LHCN-M2 (cell line): Measurements from ENCODE around the gene FBL. TPM values are rescaled to one million over a fixed set of nuclear protein-coding genes. Genes with fewer than 3 reads are reported as not detected.
"Not testable (repeated sequence)": the region's sequence is repeated elsewhere in the genome, so short reads cannot be mapped to it uniquely, and the experiment has no call there.

Experiments
- DNase-seq: peaks from one replicate; pipeline ENCODE4 v3.0.0-alpha.2; 2012; ENCODE audit warnings: low read depth
- total RNA-seq: library from RNA; depleted of rRNA; stranded (reverse); fragments of >200 nt; gene quantifications from 2 replicates; pipeline ENCODE4 v1.2.3, GENCODE V29; 2014

FBL gene
- total RNA-seq, 1 experiment from 2014 or later: 80.9 TPM

DNA sequence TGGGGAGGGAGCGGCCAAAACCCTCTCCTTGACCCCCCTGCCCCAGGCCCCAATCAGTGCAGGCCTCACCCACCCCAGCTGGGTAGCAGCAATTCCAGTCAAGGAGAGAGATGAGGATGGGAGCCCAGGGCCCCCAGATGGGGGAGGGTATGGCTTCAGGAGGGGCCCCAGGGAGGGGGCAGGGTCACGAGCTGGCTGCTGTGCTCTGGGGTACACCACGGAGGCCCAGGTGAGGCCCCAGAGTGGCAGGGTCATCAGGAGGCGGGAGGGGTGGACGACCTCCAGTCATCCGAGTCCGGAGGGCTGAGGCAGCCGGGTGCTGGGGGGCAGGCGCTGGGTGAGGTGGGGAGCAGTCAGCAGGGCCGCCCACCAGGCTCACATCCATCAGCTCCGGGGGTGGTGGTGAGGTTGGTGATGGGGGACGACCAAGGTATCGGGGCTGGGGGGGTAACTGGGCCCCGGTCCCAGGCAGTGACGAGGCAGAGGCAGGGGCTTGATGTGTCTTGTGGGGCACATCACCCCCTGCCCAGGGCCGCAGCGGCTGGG is 20.6 kb downstream of the FBL start:
- no peak for DNase-seq

- DNase-seq: no peak
Observed at GRCh38 chr19:39825093-39825463, 21.1 kb downstream of the FBL start.

GRCh38 chr19:39824143-39825092 is 21.8 kb downstream of the FBL start:
- peak; percentile 85 for DNase-seq

- DNase-seq: no peak
Observed at GRCh38 chr19:39823686-39824085, 22.5 kb downstream of the FBL start.

DNA sequence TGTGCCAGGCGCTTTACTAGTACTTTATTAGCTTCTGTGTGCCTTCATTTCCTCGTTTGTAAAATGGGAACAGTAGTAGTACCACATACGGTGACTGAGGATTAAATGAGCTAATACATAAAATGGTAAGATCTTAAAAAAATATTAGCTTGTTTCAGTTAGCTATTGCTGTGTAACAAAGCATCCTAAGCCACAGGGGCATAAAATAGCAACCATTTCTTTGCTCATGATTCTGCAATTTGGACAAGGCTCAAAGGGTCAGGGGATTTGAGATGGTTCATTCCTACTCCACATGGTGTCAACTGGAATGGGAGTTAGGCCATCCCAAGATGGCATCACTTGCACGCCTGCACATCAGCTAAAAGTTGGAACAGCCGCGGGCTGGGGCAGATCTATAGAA is 25.5 kb downstream of the FBL start:
- DNase-seq: no peak

GRCh38 chr19:39819786-39820185 is 26.4 kb downstream of the FBL start:
- DNase-seq: no peak

DNA sequence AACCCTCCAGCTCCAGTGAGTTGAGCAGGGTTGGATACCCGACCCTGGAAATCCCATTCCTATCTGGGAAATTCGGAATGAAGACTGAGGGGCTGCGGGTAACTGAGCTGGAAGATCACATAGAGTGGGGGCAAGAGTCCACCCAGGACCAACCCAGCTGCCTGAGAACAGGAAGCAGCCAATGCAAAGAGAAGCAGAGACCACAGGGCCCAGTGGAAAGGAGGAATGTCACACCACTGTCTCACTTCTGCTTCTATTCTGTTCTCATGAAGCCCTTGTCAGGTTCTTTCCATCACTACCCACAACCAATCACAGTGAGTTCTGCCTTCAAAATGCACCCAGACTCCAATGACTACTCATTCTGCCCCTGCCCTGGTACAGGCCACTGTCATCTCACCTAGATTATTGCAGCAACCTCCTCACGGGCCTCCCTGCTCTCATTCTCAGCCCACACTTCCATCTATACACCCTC is 27.5 kb downstream of the FBL start:
- DNase-seq: no peak

DNA sequence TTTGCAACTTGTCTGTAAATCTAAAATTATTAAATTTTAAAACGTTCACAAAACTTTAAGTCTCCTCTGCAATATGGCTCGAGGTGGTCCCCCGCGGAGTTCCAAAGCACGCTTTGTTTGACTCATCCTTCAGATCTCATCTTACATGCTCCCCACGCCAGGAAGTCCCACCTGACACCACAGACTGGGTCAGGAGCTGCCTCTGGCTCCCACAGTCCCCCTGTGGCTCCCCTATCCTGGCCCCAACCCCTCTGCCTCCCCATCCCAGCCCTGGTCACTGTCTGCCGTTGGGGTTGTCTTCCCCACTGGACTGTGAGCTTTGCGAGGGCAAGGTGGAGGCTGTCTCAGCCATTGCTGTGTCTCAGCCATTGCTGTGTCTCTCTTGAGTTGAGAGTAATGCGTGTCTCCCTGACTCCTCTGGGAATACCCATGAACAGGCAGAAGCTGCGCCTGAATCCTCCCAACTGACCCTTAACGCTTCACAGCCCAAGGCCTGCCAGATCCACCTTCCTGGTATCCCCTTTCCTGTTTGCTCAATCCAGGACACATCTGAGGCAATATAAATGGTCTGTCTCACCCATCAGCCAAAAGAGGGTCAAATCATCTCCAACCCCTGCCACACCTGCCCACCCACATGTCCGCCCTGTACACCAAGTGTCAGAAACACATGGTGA is 28.2 kb downstream of the FBL start:
- no peak for DNase-seq

DNA sequence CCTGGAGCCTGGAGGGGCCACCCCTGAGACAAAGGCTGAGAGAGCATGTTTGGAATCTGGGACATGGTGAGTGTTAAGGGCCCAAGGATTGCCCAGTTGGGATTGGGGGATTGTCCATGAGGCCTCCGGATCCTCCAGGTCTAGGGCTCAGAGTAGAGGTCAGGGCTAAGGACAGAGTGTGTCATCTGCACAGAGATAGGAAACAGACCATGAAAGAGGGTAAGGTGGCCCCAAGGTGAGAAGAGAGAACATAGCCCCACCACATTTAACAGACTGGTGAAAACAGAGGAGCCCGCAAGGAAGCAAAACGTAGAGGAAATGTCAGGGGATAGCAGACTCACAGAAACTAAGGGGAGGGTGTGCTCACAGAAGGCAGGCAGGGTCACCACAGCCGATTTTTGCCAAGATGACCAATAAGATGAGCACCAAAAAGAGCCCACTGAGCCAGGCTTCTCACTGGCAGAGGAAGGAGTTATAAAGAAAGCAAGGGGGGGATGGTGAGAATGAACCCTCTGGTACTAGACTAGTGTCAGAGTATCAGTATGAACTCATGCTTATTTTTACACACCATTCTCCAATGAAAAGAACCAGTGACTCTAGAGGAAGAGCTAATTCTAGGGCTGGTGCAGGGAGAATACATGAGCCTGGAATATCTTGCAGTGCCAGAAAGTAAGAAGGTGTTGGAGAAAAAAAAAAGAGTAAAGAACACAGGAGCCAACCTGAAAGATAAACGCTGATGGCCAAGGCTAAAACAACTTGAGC is 29.7 kb downstream of the FBL start:
- DNase-seq: no peak

- DNase-seq: no peak
Observed at GRCh38 chr19:39814595-39814994, 31.6 kb downstream of the FBL start.

- DNase-seq: not testable (repeated sequence)
Observed at GRCh38 chr19:39814111-39814510, 32.1 kb downstream of the FBL start.

GRCh38 chr19:39813264-39813993 is 32.8 kb downstream of the FBL start:
- DNase-seq: no peak

- DNase-seq: no peak
Observed at GRCh38 chr19:39811064-39811463, 35.1 kb downstream of the FBL start.

GRCh38 chr19:39810424-39810823 is 35.8 kb downstream of the FBL start:
- DNase-seq: no peak

DNA sequence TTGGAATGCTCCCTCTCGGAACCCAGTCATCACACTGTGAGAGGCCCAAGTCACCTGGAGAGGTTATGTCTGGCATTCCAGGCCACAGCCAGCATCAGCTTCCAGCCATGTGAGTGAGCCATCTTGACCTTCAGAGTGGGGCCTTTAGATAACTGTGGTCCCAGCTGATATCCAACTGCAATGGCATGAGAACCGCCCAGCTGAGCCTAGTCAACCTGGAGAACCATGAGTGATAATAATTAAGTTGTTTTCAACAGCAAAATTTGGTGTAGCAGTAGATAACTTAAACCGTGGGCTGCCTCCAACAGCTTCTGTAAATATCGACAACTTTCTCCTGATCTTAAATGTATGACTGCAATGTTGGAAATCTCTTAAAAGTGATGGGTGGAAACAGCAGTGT is 36.8 kb downstream of the FBL start:
- no peak for DNase-seq

DNA sequence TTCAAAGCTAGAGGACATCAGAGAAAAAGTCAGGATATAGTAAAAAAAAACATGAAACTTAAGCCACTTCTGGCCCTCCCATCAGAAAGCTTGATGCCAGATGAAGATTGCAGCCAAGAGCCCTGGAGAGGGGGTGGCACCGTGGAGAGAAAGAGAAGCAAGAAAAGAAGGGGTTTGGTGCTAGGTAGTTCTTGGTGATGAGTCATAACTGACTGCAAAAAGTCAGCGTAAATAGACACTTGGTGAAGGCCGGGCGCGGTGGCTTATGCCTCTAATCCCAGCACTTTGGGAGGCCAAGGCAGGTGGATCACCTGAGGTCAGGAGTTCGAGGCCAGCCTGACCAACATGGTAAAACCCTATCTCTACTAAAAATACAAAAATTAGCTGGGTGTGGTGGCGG is 37.5 kb downstream of the FBL start:
- not testable (repeated sequence) for DNase-seq

- no peak for DNase-seq
Observed at GRCh38 chr19:39807846-39808364, 38.3 kb downstream of the FBL start.

DNA sequence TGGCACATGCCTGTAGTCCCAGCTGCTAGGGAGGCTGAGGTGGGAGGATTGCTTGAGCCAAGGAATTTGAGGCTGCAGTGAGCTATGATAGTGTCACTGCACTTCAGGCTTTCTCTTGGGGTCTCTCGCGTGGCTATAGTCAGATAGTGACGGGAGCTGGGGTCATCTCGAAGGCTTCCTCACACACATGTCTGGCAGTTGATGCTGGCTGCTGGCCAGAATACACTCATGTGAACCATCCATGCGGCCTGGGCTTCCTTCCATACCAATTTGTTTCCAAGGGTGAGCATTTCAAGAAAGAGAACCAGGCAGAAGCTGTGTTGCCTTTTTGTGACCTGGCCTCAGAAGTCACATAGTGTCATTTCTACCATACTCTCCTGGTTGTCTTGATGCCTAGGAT is 41.1 kb downstream of the FBL start:
- DNase-seq: no peak

DNA sequence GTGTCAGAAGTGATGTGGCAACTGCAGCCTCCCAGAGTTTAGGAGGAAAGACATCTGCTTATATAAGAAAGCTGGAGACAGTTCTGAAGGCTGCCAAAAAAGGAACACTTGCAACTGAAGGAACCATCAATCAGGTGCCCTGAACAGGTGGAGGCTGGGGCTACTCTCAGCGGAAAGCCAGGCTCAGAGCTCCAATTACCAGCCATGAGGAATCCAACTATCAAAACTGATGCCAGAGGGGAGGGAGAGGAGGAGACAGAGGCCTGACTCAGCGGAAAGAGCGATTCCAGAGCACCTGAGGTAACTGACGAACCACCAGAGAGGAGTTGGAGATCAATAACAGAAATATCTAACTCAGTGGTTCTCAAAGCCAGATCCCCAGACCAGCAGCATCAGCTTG is 43.2 kb downstream of the FBL start:
- DNase-seq: peak; percentile 37

GRCh38 chr19:39797083-39797482 is 49.1 kb downstream of the FBL start:
- DNase-seq: no peak

GRCh38 chr19:39796000-39796498 is 50.1 kb downstream of the FBL start:
- no peak for DNase-seq
